ENCODE measurements around the gene TNFRSF13B.

- TF ChIP-seq EZH2 (IDR thresholded peaks at IDR 0.05) (no peak), POLR2AphosphoS5 (IDR thresholded peaks at IDR 0.05; ENCODE audit: borderline replicate concordance, low read depth, low read length) (no peak), FOXP2 (optimal IDR thresholded peaks at IDR 0.05; ENCODE audit: control extremely low read depth, extremely low read length, insufficient read depth) (no peak)
Observed at GRCh38 chr17:16933317-16934132, 38.4 kb downstream of the TNFRSF13B start.
